Left cardiac atrium (tissue), 4 donors: ENCODE measurements around the gene DNAAF3. TPM values are rescaled to one million over a fixed set of nuclear protein-coding genes. Genes with fewer than 3 reads are reported as not detected.
"Not testable (repeated sequence)": the region's sequence is repeated elsewhere in the genome, so short reads cannot be mapped to it uniquely, and the experiment has no call there.

Experiments
- ATAC-seq, 2 donors: fragments of 200-7000 bp; cut with Tn5 transposase; one replicate each; pipeline ENCODE4 v1.9.1; 2020; ENCODE audit warnings: mild to moderate bottlenecking in 2 of 2, moderate library complexity in 2 of 2
- DNase-seq: peaks from one replicate; pipeline ENCODE4 v3.0.0-alpha.2; 2020
- intact Hi-C, 2 donors: fragments of 100-400 bp; cut with DNase I; formaldehyde crosslinking; loops; one replicate each; pipeline versions ENCODE4 v1.14.1 to v1.15.1; 2022 to 2023
- total RNA-seq, 2 donors: library from RNA; stranded (reverse); fragmentation: NEBNext Ultra II Directional; extraction: Animal tissue kit (Norgen Biotek cat#: 25700); gene quantifications; one replicate each; pipeline ENCODE4 v1.2.1, GENCODE V29; 2021
- donor health status: DM: no; HTN: yes; CAD: no.
- donor health status: DM: no; HTN: yes; CAD: no; lungs with severe emphysema.
- donor health status: DM: yes; HTN: yes; CAD: no.
- donor health status: Dilated cardiomyopathy.

DNAAF3 gene
- total RNA-seq, 2 donors from 2014 or later: 0.41 to 1.1 TPM

DNA sequence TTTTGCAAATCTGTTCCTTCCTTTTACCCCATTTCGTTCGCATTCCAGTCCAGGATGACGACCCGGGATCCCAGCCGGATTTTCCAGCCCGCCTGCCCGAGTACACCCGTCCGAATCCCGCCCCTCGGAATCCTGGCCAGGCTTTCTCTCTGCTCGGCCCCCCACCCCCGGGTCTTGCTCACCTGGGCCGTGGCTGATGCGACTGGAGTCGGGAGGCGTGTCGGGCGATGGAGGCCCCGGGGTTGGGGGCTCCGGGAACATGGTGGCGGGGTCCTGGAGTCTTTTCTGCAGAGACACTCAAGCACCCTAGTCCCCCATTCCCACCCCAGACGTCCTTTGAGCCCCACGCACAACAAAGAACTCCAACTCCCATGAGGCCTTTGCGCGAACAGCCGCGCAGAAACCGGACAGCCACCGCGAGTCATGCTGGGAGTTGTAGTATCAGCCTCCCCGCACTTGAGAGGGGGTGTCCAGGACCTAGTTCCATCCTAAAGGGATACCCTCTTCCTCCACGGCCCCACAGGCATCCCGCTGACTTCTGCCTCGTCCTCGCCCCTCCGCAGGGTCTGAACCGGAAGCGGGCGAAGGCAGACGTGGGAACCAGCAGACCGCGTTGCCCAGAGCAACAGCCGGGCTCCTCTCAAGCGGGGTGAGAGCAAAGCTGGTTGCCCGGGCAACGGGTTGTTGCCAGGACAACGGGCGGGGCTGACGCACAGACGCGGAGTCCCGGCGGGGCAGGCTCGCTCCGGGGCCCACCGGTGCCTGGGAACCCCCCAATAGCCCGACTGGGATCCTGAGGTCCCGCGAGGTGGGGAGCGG lies 12.6 kb upstream of the DNAAF3 start:
- peak; percentile 65 to 73 for ATAC-seq
- peak; percentile 73 for DNase-seq
- intact Hi-C loops: no loop called here

GRCh38 chr19:55176076-55176475 lies 9.7 kb upstream of the DNAAF3 start:
- no peak for DNase-seq
- no peak for ATAC-seq
- intact Hi-C loops: no loop called here

- DNase-seq (no peak), ATAC-seq (no peak)
- intact Hi-C loops: no loop called here
Observed at GRCh38 chr19:55175117-55175867, 8.9 kb upstream of the DNAAF3 start.

- ATAC-seq (no peak), DNase-seq (no peak)
- intact Hi-C loops: no loop called here
Observed at GRCh38 chr19:55174425-55175116, 8.2 kb upstream of the DNAAF3 start.

DNA sequence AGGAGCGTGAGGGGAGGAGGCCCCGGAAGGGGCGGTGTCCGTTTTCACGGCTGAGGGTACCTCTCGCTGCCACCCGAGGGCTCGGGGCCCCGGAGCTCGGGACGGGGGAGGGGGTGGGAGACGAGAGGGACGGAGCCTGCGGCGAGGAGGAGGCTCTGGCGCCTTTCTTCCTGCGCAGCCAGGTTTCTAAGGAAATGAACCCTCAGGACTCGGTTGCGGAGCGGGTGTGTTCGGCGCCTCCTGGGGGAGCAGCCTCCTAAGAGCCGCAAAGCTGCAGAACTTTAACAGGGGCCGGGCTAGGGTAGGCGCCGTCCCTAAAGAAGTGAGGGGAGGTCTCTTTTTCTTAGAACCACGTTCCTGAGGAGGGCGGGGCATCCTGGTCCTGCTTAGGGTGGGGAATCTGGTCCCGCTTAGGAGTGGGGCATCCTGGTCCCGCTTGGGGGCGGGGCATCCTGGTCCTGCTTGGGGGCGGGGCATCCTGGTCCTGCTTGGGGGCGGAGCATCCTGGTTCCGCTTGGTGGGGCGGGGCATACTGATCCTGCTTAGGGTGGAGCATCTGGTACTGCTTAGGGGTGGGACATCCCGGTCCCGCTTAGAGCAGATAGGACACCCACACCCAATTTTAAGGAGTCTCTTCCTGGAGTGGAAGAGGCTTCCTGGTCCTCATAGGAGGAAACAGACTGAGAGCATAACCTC lies 7.4 kb upstream of the DNAAF3 start:
- intact Hi-C loops: no loop called here
- peak; percentile 81 for DNase-seq
- ATAC-seq: peak; percentile 86 to 94

- intact Hi-C loops: no loop called here
- ATAC-seq (peak in 1 of 2 donors; percentile 11), DNase-seq (no peak)
Observed at GRCh38 chr19:55173186-55173713, 6.8 kb upstream of the DNAAF3 start.

DNA sequence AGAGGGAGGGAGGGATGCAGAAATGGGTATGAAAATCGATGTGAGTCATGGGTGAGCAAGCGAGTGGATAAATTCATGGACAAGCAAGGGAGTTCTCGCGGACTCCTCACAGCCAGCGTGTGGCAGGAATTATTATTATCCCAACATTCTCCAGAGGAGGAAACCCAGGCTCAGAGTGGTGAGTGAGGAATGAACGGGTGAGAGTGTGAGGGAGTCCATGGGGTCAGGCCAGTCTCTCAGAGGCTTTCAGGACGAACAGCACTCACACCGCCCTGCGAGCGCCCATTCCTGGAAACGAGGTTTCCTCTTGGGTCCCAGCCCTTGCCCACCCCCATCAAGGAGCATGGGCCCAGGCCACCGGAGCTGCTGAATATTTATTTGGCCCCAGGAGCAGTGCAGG lies 6.3 kb upstream of the DNAAF3 start:
- ATAC-seq (peak in 1 of 2 donors; percentile 9), DNase-seq (no peak)
- intact Hi-C loops: no loop called here

DNA sequence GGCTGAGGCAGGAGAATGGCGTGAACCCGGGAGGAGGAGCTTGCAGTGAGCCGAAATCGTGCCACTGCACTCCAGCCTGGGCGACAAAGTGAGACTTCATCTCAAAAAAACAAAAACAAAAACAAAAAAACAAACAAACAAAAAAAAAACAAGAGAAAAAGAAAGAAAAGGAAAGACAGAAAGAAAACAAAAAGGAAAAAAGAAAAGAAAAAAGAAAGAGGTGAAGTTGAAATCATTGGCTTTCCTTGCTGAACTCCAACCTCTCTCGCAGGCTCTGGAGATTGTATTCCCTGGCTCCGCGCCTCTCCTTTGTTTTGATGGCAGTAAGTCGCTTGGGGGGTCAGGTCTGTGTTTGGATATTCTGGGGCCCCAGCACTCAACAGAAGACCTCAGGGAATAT lies 5.9 kb upstream of the DNAAF3 start:
- intact Hi-C loops, ATAC-seq, DNase-seq: not testable (repeated sequence)

DNA sequence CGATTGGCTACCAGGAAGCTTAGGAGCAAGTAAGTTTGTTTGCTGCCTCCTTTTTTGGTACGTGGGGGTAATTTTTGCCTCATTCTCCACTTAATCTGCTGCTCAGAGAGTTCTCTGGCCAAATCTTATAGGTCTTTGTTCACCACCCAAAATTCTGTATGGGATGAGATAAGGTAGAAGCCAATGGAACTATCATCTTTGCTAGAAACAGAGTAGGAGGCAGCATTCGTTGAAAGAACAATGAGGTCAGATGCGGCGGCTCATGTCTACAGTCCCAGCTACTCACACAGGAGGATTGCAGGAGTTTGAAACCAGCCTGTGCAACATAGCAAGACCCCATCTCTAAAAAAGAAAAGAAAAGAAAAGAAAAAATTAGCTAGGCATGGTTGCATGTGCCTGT lies 5.0 kb upstream of the DNAAF3 start:
- DNase-seq (no peak), ATAC-seq (no peak)
- intact Hi-C loops: no loop called here

DNA sequence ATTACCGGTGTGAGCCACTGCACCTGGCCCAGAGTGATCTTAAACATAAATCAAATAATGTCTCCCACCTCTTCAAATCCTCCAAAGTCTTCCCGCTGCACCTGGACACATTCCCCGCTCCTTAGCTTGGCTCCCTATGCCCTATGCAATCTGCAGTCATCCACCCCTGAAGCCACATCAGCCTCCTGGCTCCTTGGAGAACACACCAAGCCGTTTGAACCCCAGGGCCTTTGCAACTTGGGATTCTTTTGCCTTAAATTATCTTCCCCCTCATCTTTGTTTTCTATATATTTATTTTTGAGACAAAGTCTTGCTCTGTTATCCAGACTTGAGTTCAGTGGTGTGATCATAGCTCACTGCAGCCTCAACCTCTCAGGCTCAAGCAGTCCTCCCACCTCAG lies 2.7 kb upstream of the DNAAF3 start:
- DNase-seq (no peak), ATAC-seq (no peak)
- intact Hi-C loops: no loop called here

GRCh38 chr19:55165952-55166529 lies 372 bp downstream of the DNAAF3 start:
- peak; percentile 81 for ATAC-seq
- DNase-seq: peak; percentile 70

DNA sequence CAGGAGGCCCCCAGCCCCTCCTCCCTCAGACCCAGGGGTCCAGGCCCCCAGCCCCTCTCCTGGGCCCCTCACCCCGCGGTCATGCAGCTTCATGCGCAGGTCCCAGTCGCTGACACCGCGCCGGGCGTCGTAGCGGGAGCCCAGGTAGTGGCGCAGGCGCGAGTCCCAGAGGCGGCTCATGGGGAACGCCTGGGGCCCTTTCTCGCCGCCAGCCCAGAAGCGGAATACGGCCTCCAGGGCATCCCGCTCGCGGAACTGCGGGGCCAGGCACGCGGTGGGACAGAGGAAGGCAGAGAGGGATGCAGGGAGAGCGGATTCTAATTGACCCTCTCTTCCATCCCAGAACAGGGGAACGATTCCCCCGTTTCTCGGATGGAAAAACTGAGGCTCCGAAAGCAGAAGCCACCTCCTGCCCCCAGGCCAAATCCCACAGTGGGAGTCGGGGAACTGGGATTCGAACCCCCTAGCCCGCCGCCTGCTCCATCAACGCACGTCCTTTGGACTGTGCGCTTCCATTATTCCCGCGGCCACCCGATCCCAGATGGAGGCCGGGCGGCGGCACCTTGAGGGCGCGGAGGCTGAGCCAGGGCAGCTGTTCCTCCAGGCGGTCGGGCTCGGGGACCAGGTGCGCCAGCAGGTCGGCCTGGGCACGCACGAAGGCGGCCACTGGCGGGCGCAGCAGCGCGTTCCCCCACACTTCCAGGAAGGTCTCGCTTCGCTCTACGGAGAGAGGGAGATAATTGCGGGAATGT lies 4.7 kb downstream of the DNAAF3 start:
- intact Hi-C loops: no loop called here
- ATAC-seq: no peak
- peak; percentile 18 for DNase-seq

More at GRCh38 chr19:55165952-55166529, 372 bp downstream of the DNAAF3 start:
- intact Hi-C loops: no loop called here

GRCh38 chr19:55160986-55161365 lies 5.4 kb downstream of the DNAAF3 start:
- intact Hi-C loops: no loop called here
- no peak for DNase-seq
- ATAC-seq: no peak

DNA sequence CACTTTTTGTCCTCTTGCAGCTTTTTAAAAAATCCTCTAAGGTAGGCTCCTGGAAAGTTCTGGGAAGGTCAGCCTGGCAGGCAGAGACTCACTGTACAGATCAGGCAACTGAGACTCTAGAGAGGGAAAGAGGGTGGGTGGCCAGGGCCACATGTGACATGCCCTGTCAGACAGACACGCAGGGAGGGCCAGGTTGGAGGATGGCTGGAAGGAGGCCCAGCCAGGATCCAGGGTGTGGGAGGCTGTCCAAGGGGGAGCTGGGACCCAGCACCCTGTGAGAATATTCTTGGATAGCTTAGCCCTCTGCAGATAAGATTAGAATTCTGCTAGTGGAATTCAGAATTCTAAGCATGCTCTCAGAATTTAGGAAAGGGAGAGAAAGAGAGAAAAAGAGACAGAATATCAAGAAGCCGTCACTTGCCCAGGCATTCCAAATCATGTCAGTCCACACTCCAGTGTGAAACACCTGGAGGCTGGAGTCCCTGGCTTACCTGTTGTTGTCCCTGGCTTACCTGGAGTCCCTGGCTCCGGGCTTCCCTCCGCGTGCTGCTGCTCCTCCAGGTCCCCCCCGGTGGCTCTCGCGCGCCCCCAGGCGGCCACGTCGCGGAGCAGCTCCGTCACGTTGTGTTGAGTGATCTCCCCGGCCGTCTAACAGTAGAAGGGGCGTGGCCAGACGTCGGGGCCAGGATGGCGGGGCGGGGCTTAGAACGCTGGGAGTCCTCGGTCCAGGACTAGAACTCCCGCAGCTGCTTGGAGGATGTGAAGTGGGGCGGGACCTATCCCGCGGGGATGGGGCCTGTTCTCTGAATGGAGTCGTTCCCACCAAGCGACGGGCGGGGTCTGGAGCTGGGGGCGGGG lies 6.1 kb downstream of the DNAAF3 start:
- ATAC-seq (peak; percentile 49 to 57), DNase-seq (peak; percentile 86)
- intact Hi-C loops: no loop called here

- intact Hi-C loops: no loop called here
- ATAC-seq: peak; percentile 58 to 85
- DNase-seq: peak; percentile 83
Observed at GRCh38 chr19:55158848-55159749, 7.3 kb downstream of the DNAAF3 start.

GRCh38 chr19:55158423-55158822 lies 8.0 kb downstream of the DNAAF3 start:
- DNase-seq (no peak), ATAC-seq (no peak)
- intact Hi-C loops: no loop called here
